HepG2 (cell line): ENCODE data around the gene TMEM39A. TPM values are rescaled to one million over a fixed set of nuclear protein-coding genes. Genes with fewer than 3 reads are reported as not detected.

ENCODE experiments used
- ATAC-seq: fragments of 200-7000 bp; cut with Tn5 transposase; 3 replicates; pipeline ENCODE4 v1.9.1; 2020; ENCODE audit warnings: mild to moderate bottlenecking, moderate library complexity
- BruUV-seq: library from RNA; stranded (reverse); fragments of 400-500 nt; replicated peaks from 2 replicates; lab custom pipeline; 2021; lab: Mats Ljungman, UMichigan
- CTCF ChIA-PET: fragments of 300-600 bp; formaldehyde crosslinking; extraction: SDS; loops from one replicate; lab custom pipeline; 2021; ENCODE audit warnings: low total read pairs, inconsistent platforms, low intra/inter-chr PET ratio; lab: Yijun Ruan, JAX
- POLR2A ChIA-PET: fragments of 350-600 bp; sonication (Branson Sonifier 250); formaldehyde crosslinking; loops from one replicate; lab custom pipeline; 2020; ENCODE audit warnings: antibody characterized with exemption, inconsistent platforms; lab: Yijun Ruan, JAX
- DNase-seq: peaks from one replicate; pipeline ENCODE4 v3.0.0-alpha.2; 2015; ENCODE audit warnings: low spot score
- FAIRE-seq: peaks from 3 replicates; lab custom pipeline; 2011; peaks lifted over from hg19 to GRCh38; lab: Jason Lieb, UNC
- H2AFZ ChIP-seq: one replicate; pipeline ENCODE4 v1.6.1; 2011; ENCODE audit warnings: low read length, inconsistent platforms
- H3K27ac ChIP-seq: fragments of 300-600 bp; 3 replicates; pipeline ENCODE4 v1.8.0; 2011; ENCODE audit warnings: mixed run types, mild to moderate bottlenecking, mixed read lengths, low read length, inconsistent platforms; ENCODE audit not compliant: insufficient read depth; ENCODE audit errors: extremely low read length
- H3K27me3 ChIP-seq, 2 experiments: fragments of 200-600 bp in 1 of 2; 2 replicates in 1 of 2; 3 replicates in 1 of 2; pipeline versions ENCODE4 v1.6.0 to v1.8.0; 2011; ENCODE audit warnings: low read length in 2 of 2, mild to moderate bottlenecking in 2 of 2, moderate library complexity in 2 of 2, inconsistent platforms in 1 of 2; ENCODE audit not compliant: insufficient read depth in 2 of 2, control insufficient read depth in 1 of 2
- H3K36me3 ChIP-seq, 2 experiments: fragments of 200-600 bp in 1 of 2; replicated peaks in 1 of 2; 2 replicates in 1 of 2; 3 replicates in 1 of 2; pipeline versions ENCODE4 v1.5.1 to v1.8.0; 2011; ENCODE audit warnings: low read length in 2 of 2, inconsistent platforms in 1 of 2; ENCODE audit not compliant: insufficient read depth in 2 of 2, control insufficient read depth in 1 of 2
- H3K4me1 ChIP-seq: 2 replicates; pipeline ENCODE4 v1.5.1; 2012; ENCODE audit warnings: low read length, inconsistent platforms; ENCODE audit not compliant: insufficient read depth
- H3K4me2 ChIP-seq: 2 replicates; pipeline ENCODE4 v1.6.0; 2011; ENCODE audit warnings: low read depth, low read length, inconsistent platforms
- H3K4me3 ChIP-seq, 3 experiments: fragments of 200-600 bp in 1 of 3; sonication (generic), shearing (Covaris generic) in 1 of 3; replicated peaks in 1 of 3; 2 replicates each; pipeline ENCODE4 v1.5.1; 2011 to 2016; ENCODE audit warnings: low read length in 3 of 3, inconsistent platforms in 2 of 3, low read depth in 2 of 3, mild to moderate bottlenecking in 2 of 3, control low read depth in 1 of 3, mixed read lengths in 1 of 3; ENCODE audit not compliant: insufficient read depth in 1 of 3
- H3K79me2 ChIP-seq: one replicate; pipeline ENCODE4 v1.6.1; 2011; ENCODE audit warnings: low read length, inconsistent platforms; ENCODE audit not compliant: insufficient read depth
- H3K9ac ChIP-seq: 2 replicates; pipeline ENCODE4 v1.6.0; 2011; ENCODE audit warnings: mild to moderate bottlenecking, low read depth, low read length, inconsistent platforms; ENCODE audit not compliant: insufficient read depth
- H3K9me3 ChIP-seq: 2 replicates; pipeline ENCODE4 v1.5.1; 2012; ENCODE audit warnings: mild to moderate bottlenecking, low read length
- H4K20me1 ChIP-seq: 2 replicates; pipeline ENCODE4 v1.6.0; 2011; ENCODE audit warnings: inconsistent platforms, mild to moderate bottlenecking, low read length, moderate library complexity; ENCODE audit not compliant: insufficient read depth
- FOXC1 ChIP-seq: sonication (generic); formaldehyde crosslinking; IDR thresholded peaks from 2 replicates; pipeline ENCODE4 v1.8.0; 2022; ENCODE audit warnings: mild to moderate bottlenecking, missing genetic modification reagents, borderline replicate concordance
- KDM1A ChIP-seq: IDR thresholded peaks from 2 replicates; pipeline ENCODE4 v1.6.1; 2016; ENCODE audit warnings: missing compliant biosample characterization
- NBN ChIP-seq: fragments of 450-650 bp; conservative IDR thresholded peaks from 2 replicates; pipeline ENCODE4 v1.6.1; 2017
- PTBP1 ChIP-seq: fragments of 200-400 bp; formaldehyde crosslinking; IDR thresholded peaks from 2 replicates; pipeline ENCODE4 v1.6.1; 2018; ENCODE audit warnings: low read length, low read depth; ENCODE audit not compliant: poor library complexity, severe bottlenecking
- SYNCRIP ChIP-seq: fragments of 200-400 bp; formaldehyde crosslinking; IDR thresholded peaks from 2 replicates; pipeline ENCODE4 v1.6.1; 2018; ENCODE audit warnings: mild to moderate bottlenecking, low read depth, low read length; ENCODE audit not compliant: insufficient read depth
- ZKSCAN1 ChIP-seq: fragments of 150-350 bp; IDR thresholded peaks from 2 replicates; pipeline ENCODE4 v1.6.1; 2014; ENCODE audit warnings: low read length
- ZNF607 ChIP-seq: sonication (generic); formaldehyde crosslinking; IDR thresholded peaks from 2 replicates; pipeline ENCODE4 v1.5.1; 2020; ENCODE audit warnings: missing genetic modification reagents, mild to moderate bottlenecking, borderline replicate concordance
- WGBS: methylation state at CpG from one replicate; pipeline ENCODE4 v1.1.6; 2017; ENCODE audit warnings: low lambda C conversion rate; 5-methylcytosine and 5-hydroxymethylcytosine counted together
- in situ Hi-C: cut with HindIII; loops from 2 replicates; pipeline ENCODE4 v1.10.0; 2017; ENCODE audit warnings: low pct_unique_long_range_greater_than_20kb; ENCODE audit not compliant: extremely low pct_ligation_motif_present
- intact Hi-C: fragments of 100-400 bp; cut with micrococcal nuclease; formaldehyde crosslinking; loops from one replicate; pipeline ENCODE4 v1.10.0; 2022; ENCODE audit not compliant: unreplicated experiment
- polyA plus RNA-seq, 8 experiments: library from polyadenylated mRNA; depleted of rRNA in 3 of 8; stranded (reverse) in 7 of 8; unstranded in 1 of 8; fragments of >200 nt; fragmentation: Illumina TruSeq in 4 of 8; extraction: Trizol in 4 of 8; gene quantifications; 2 replicates each; pipeline versions ENCODE4 v1.2.1 to v1.2.3, GENCODE V29; 2011 to 2016; ENCODE audit warnings: low read depth in 4 of 8, missing spikeins in 1 of 8, mixed read lengths in 1 of 8; ENCODE audit not compliant: insufficient read depth in 1 of 8
- total RNA-seq, 5 experiments: library from RNA; depleted of rRNA; stranded (reverse); fragments of >200 nt; fragmentation: Illumina TruSeq; extraction: Trizol; gene quantifications; 2 replicates each; pipeline ENCODE4 v1.2.3, GENCODE V29; 2016; ENCODE audit warnings: low read depth in 1 of 5
- TF ChIP-seq, protein P1 (sequence below): IDR thresholded peaks from 2 replicates; pipeline ENCODE4 v1.6.1; 2016; ENCODE audit warnings: missing genetic modification reagents, missing compliant biosample characterization
- TF ChIP-seq, protein P2 (sequence below), 2 experiments: sonication (generic) in 1 of 2; formaldehyde crosslinking in 1 of 2; IDR thresholded peaks; 2 replicates each; pipeline versions ENCODE4 v1.5.1 to v1.6.1; 2011 to 2020; ENCODE audit warnings: borderline replicate concordance in 1 of 2, low read depth in 1 of 2, low read length in 1 of 2, mild to moderate bottlenecking in 1 of 2, missing genetic modification reagents in 1 of 2, moderate library complexity in 1 of 2
- TF ChIP-seq, protein P3 (sequence below): sonication (generic); formaldehyde crosslinking; IDR thresholded peaks from 2 replicates; pipeline ENCODE4 v1.4.0; 2020; ENCODE audit warnings: low read depth, missing genetic modification reagents
- TF ChIP-seq, protein P4 (sequence below): IDR thresholded peaks from 2 replicates; pipeline ENCODE4 v1.6.1; 2016
- TF ChIP-seq, protein P5 (sequence below): sonication (generic); formaldehyde crosslinking; conservative IDR thresholded peaks from 2 replicates; pipeline ENCODE4 v1.4.0; 2020; ENCODE audit warnings: mild to moderate bottlenecking, missing genetic modification reagents, moderate library complexity

The TMEM39A gene
- total and polyA plus RNA-seq, 2 of the 13 experiments (the other 11 are each of a cell fraction or from before 2014, with no cell fraction given), result 55.8 to 64.9 TPM

DNA sequence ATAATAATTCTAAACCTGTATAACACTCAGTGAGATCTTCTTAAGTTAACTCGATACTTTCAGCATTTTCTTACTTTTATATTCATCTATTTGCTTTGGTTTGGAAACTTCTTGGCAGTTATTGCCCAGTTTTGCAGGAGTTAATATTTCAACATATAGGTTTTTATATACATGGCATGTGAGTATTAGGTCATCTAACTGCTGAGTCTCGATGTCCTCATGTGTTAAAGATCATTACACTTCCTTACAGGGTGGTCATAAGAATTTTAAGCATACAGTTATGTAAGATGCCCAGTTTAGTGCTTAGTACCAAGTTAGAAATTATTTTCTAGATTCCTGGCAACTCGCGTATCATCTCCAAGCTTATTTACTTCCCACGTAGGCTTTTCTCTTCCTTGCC, 62.9 kb downstream of the TMEM39A start:
- no peak for FAIRE-seq
- no peak overlapping the region for H3K27ac ChIP-seq
- no peaks in the 10 kb centered on the region for H4K20me1 ChIP-seq
- no peaks in the 10 kb centered on the region for H3K9me3 ChIP-seq
- H3K79me2 ChIP-seq, result no peaks in the 10 kb centered on the region
- ChIA-PET POLR2A (no interaction called here), CTCF (no interaction called here)
- H3K27me3 ChIP-seq, result no peaks in the 10 kb centered on the region
- in situ Hi-C loops, result loop anchor here (25.0 kb wide), 1 partner anchor 287 kb away; the partner anchor contains the start of gene COX17
- H3K9ac ChIP-seq, result no peak overlapping the region
- H3K4me2 ChIP-seq, result no peak overlapping the region
- WGBS, result 56% methylated on average over 5 of the region's 5 CpGs
- intact Hi-C loops, result no loop called here
- H2AFZ ChIP-seq, result no peak overlapping the region
- no peaks in the 10 kb centered on the region for H3K4me1 ChIP-seq
- no peak for DNase-seq
- no TSS peak for BruUV-seq
- no peak for ATAC-seq
- H3K36me3 ChIP-seq, result no peaks in the 10 kb centered on the region
- H3K4me3 ChIP-seq, result no peak overlapping the region
- TF ChIP-seq, protein P1, sequence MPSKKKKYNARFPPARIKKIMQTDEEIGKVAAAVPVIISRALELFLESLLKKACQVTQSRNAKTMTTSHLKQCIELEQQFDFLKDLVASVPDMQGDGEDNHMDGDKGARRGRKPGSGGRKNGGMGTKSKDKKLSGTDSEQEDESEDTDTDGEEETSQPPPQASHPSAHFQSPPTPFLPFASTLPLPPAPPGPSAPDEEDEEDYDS (CRISPR knock-in tag), result no peak
- TF ChIP-seq FOXC1 (CRISPR knock-in tag) (no peak), PTBP1 (no peak), SYNCRIP (no peak), NBN (no peak), ZKSCAN1 (no peak), ZNF607 (CRISPR knock-in tag) (no peak), KDM1A (CRISPR knock-in tag) (no peak)
- TF ChIP-seq, protein P2, sequence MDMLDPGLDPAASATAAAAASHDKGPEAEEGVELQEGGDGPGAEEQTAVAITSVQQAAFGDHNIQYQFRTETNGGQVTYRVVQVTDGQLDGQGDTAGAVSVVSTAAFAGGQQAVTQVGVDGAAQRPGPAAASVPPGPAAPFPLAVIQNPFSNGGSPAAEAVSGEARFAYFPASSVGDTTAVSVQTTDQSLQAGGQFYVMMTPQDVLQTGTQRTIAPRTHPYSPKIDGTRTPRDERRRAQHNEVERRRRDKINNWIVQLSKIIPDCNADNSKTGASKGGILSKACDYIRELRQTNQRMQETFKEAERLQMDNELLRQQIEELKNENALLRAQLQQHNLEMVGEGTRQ (IDR thresholded peaks at IDR 0.05; ENCODE audit: low read depth, low read length), result no peak
- TF ChIP-seq, protein P2 (CRISPR knock-in tag; IDR thresholded peaks at IDR 0.05; ENCODE audit: borderline replicate concordance), result no peak
- TF ChIP-seq, protein P3, sequence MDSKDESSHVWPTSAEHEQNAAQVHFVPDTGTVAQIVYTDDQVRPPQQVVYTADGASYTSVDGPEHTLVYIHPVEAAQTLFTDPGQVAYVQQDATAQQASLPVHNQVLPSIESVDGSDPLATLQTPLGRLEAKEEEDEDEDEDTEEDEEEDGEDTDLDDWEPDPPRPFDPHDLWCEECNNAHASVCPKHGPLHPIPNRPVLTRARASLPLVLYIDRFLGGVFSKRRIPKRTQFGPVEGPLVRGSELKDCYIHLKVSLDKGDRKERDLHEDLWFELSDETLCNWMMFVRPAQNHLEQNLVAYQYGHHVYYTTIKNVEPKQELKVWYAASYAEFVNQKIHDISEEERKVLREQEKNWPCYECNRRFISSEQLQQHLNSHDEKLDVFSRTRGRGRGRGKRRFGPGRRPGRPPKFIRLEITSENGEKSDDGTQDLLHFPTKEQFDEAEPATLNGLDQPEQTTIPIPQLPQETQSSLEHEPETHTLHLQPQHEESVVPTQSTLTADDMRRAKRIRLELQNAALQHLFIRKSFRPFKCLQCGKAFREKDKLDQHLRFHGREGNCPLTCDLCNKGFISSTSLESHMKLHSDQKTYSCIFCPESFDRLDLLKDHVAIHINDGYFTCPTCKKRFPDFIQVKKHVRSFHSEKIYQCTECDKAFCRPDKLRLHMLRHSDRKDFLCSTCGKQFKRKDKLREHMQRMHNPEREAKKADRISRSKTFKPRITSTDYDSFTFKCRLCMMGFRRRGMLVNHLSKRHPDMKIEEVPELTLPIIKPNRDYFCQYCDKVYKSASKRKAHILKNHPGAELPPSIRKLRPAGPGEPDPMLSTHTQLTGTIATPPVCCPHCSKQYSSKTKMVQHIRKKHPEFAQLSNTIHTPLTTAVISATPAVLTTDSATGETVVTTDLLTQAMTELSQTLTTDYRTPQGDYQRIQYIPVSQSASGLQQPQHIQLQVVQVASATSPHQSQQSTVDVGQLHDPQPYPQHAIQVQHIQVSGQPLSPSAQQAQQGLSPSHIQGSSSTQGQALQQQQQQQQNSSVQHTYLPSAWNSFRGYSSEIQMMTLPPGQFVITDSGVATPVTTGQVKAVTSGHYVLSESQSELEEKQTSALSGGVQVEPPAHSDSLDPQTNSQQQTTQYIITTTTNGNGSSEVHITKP, result no peak
- TF ChIP-seq, protein P4, sequence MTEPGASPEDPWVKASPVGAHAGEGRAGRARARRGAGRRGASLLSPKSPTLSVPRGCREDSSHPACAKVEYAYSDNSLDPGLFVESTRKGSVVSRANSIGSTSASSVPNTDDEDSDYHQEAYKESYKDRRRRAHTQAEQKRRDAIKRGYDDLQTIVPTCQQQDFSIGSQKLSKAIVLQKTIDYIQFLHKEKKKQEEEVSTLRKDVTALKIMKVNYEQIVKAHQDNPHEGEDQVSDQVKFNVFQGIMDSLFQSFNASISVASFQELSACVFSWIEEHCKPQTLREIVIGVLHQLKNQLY, result no peak
- TF ChIP-seq, protein P5, sequence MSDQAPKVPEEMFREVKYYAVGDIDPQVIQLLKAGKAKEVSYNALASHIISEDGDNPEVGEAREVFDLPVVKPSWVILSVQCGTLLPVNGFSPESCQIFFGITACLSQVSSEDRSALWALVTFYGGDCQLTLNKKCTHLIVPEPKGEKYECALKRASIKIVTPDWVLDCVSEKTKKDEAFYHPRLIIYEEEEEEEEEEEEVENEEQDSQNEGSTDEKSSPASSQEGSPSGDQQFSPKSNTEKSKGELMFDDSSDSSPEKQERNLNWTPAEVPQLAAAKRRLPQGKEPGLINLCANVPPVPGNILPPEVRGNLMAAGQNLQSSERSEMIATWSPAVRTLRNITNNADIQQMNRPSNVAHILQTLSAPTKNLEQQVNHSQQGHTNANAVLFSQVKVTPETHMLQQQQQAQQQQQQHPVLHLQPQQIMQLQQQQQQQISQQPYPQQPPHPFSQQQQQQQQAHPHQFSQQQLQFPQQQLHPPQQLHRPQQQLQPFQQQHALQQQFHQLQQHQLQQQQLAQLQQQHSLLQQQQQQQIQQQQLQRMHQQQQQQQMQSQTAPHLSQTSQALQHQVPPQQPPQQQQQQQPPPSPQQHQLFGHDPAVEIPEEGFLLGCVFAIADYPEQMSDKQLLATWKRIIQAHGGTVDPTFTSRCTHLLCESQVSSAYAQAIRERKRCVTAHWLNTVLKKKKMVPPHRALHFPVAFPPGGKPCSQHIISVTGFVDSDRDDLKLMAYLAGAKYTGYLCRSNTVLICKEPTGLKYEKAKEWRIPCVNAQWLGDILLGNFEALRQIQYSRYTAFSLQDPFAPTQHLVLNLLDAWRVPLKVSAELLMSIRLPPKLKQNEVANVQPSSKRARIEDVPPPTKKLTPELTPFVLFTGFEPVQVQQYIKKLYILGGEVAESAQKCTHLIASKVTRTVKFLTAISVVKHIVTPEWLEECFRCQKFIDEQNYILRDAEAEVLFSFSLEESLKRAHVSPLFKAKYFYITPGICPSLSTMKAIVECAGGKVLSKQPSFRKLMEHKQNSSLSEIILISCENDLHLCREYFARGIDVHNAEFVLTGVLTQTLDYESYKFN, result no peak
